ENCODE results near the gene CFHR1.

The CFHR1 gene

DNA sequence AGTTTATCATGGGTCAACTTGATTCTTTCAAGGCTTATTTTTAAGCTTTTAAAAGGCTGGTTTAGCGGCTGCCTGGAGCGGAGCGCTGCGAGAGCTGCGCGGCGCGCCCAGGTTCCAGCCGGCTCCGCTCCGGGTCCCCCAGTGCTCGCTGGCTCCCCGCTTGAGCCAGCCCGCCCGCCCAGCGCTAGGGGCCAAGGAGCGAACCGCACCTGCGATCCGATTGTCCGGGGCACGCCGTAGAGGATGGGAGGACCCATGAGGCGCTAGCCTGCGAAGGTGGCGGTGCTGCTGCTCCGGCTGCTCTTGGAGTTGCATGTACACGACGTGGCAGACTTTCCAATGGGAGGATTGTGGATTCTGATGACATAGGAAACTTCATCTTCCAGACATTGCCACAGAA lies 58.4 kb downstream of the CFHR1 start:
- peak; percentile 25 for DNase-seq
